Measurements from ENCODE around the gene MXD1.
"Not testable (repeated sequence)": the region's sequence is repeated elsewhere in the genome, so short reads cannot be mapped to it uniquely, and the experiment has no call there.

The MXD1 gene
- total RNA-seq: 74.9 reads per million, percentile 77 among the genes with 10 or more reads in this experiment

GRCh38 chr2:69914950-69915945 is at the start of gene MXD1:
Gene MXD1 (plus strand): TSS chr2:69915109. CDS start chr2:69915331, 222 bp downstream.
- DNase-seq: peak; percentile 18

GRCh38 chr2:69888451-69888850 is 26.5 kb upstream of the MXD1 start:
- no peak for DNase-seq

- no peak for DNase-seq
Measured at GRCh38 chr2:69889302-69889701, 25.6 kb upstream of the MXD1 start.

- DNase-seq: no peak
Measured at GRCh38 chr2:69890881-69891280, 24.0 kb upstream of the MXD1 start.

GRCh38 chr2:69892838-69893424 is 22.0 kb upstream of the MXD1 start:
- DNase-seq: not testable (repeated sequence)

- DNase-seq: peak; percentile 73
Measured at GRCh38 chr2:69893684-69894551, 21.0 kb upstream of the MXD1 start, which contains the start of gene SNRNP27. Gene SNRNP27 (plus strand): TSS chr2:69893956. CDS start chr2:69893985, 29 bp downstream.

- not testable (repeated sequence) for DNase-seq
Measured at GRCh38 chr2:69894737-69895136, 20.2 kb upstream of the MXD1 start.

GRCh38 chr2:69902213-69902922 is 12.5 kb upstream of the MXD1 start:
- peak; percentile 3 for DNase-seq

GRCh38 chr2:69907216-69907615 is 7.7 kb upstream of the MXD1 start:
- DNase-seq: no peak

GRCh38 chr2:69911985-69912563 is 2.8 kb upstream of the MXD1 start:
- peak; percentile 16 for DNase-seq

GRCh38 chr2:69914164-69914949 is 552 bp upstream of the MXD1 start:
- peak; percentile 99 for DNase-seq

- DNase-seq: no peak
Measured at GRCh38 chr2:69916106-69916505, 1.2 kb downstream of the MXD1 start.

GRCh38 chr2:69917852-69918251 is 2.9 kb downstream of the MXD1 start:
- no peak for DNase-seq

- DNase-seq: no peak
Measured at GRCh38 chr2:69918401-69918800, 3.5 kb downstream of the MXD1 start.

- DNase-seq: no peak
Measured at GRCh38 chr2:69923116-69923515, 8.2 kb downstream of the MXD1 start.

- no peak for DNase-seq
Measured at GRCh38 chr2:69926849-69927515, 12.1 kb downstream of the MXD1 start.

GRCh38 chr2:69931832-69932595 is 17.1 kb downstream of the MXD1 start:
- no peak for DNase-seq

- DNase-seq: no peak
Measured at GRCh38 chr2:69932596-69932922, 17.6 kb downstream of the MXD1 start.

GRCh38 chr2:69933254-69933828 is 18.4 kb downstream of the MXD1 start:
- DNase-seq: no peak
